Uterus (tissue), 4 donors: ENCODE measurements around the gene HBD. TPM values are rescaled to one million over a fixed set of nuclear protein-coding genes. Genes with fewer than 3 reads are reported as not detected.

Experiments used
- DNase-seq, 2 donors: peaks; one replicate each; pipeline ENCODE4 v3.0.0-alpha.2; 2019 to 2020
- H3K27ac ChIP-seq, 2 donors: fragments of 200-600 bp; sonication (generic); 1 replicate in 1 of 2; 2 replicates in 1 of 2; pipeline ENCODE4 v1.5.1; 2016 to 2018
- H3K27me3 ChIP-seq, 2 donors: fragments of 200-600 bp; sonication (generic); one replicate each; pipeline ENCODE4 v1.5.1; 2018 to 2019; ENCODE audit warnings: control low read depth in 1 of 2
- H3K36me3 ChIP-seq, 2 donors: fragments of 200-600 bp; sonication (generic); one replicate each; pipeline ENCODE4 v1.5.1; 2019; ENCODE audit warnings: control low read depth in 1 of 2
- H3K4me1 ChIP-seq, 2 donors: fragments of 200-600 bp; sonication (generic); one replicate each; pipeline ENCODE4 v1.5.1; 2018 to 2019; ENCODE audit warnings: control low read depth in 1 of 2
- H3K4me3 ChIP-seq, 2 donors: fragments of 200-600 bp; sonication (generic); 1 replicate in 1 of 2; 2 replicates in 1 of 2; pipeline ENCODE4 v1.5.1; 2018 to 2019; ENCODE audit warnings: mild to moderate bottlenecking in 1 of 2
- H3K9me3 ChIP-seq, 2 donors: fragments of 200-600 bp; sonication (generic); one replicate each; pipeline ENCODE4 v1.5.1; 2019; ENCODE audit warnings: control low read depth in 1 of 2
- CTCF ChIP-seq, 4 experiments: fragments of 200-600 bp in 2 of 4; fragments of 450-650 bp in 2 of 4; sonication (generic) in 2 of 4; IDR thresholded peaks; one replicate each; pipeline ENCODE4 v1.5.1; 2016 to 2019; ENCODE audit warnings: antibody characterized with exemption in 4 of 4, mild to moderate bottlenecking in 2 of 4, moderate library complexity in 1 of 4
- POLR2A ChIP-seq, 2 donors: fragments of 450-650 bp; IDR thresholded peaks; one replicate each; pipeline ENCODE4 v1.6.1; 2016; ENCODE audit warnings: antibody characterized with exemption in 2 of 2, mild to moderate bottlenecking in 1 of 2, moderate library complexity in 1 of 2
- intact Hi-C: fragments of 100-400 bp; cut with DNase I; formaldehyde crosslinking; loops from one replicate; pipeline ENCODE4 v1.15.1; 2023; ENCODE audit warnings: low total_unique reads
- total RNA-seq, 4 donors: library from RNA; depleted of rRNA in 3 of 4; stranded (reverse); fragments of >200 nt in 3 of 4; gene quantifications; one replicate each; pipeline versions ENCODE4 v1.1.0 to v1.2.4, GENCODE V29; 2014 to 2023
- donor health status: DM: yes; HTN: yes; CAD: no.

The HBD gene
- under 1 TPM in 1 of 4 donors, not detected in 3; 0.90 TPM for total RNA-seq

DNA sequence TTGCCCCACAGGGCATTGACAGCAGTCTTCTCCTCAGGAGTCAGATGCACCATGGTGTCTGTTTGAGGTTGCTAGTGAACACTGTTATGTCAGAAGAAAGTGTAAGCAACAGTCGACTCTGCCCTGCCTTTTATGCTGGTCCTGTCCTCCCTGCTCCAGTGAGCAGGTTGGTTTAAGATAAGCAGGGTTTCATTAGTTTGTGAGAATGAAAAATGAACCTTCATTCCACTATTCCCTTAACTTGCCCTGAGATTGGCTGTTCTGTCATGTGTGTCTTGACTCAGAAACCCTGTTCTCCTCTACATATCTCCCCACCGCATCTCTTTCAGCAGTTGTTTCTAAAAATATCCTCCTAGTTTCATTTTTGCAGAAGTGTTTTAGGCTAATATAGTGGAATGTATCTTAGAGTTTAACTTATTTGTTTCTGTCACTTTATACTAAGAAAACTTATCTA, at the start of gene HBD:
Gene HBD (minus strand): TSS at position 103 of the 454 bp plus-strand sequence. CDS start 50 bp downstream, at position 53.
- intact Hi-C loops, result no loop called here
- no peaks in the 10 kb centered on the region for H3K9me3 ChIP-seq
- H3K27ac ChIP-seq, result no peak within 1 kb of the TSS
- TF ChIP-seq CTCF (IDR thresholded peaks at IDR 0.05) (no peak), POLR2A (IDR thresholded peaks at IDR 0.05) (no peak)
- H3K36me3 ChIP-seq, result no peaks in the 10 kb centered on the region
- DNase-seq, result no peak
- no peaks in the 10 kb centered on the region for H3K27me3 ChIP-seq
- no peak within 1 kb of the TSS for H3K4me3 ChIP-seq
- no peaks in the 10 kb centered on the region for H3K4me1 ChIP-seq

DNA sequence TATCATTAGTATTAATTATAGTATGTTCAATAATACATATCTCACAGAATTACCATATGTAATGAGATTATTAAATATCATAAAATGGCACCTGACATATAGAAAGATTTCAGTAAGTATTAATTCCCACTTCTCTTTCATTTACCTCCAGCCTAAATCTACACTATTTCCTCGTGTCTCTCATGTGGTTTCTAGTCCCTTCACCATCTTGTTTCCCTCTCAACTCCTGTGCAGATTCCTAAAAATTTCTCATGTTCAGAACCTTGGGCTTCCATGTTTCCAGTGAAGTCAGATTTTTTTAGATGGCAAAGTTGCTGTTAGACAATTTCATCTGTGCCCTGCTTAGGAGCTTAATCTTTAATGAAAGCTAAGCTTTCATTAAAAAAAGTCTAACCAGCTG, 49.6 kb upstream of the HBD start:
- Histone ChIP-seq H3K27me3 (no peaks in the 10 kb centered on the region), H3K27ac (no peak overlapping the region), H3K4me1 (no peaks in the 10 kb centered on the region), H3K36me3 (no peaks in the 10 kb centered on the region), H3K4me3 (no peak overlapping the region), H3K9me3 (no peaks in the 10 kb centered on the region)
- intact Hi-C loops, result no loop called here
- no peak for DNase-seq
- no peak for TF ChIP-seq CTCF (IDR thresholded peaks at IDR 0.05)
- no peak for TF ChIP-seq POLR2A (IDR thresholded peaks at IDR 0.05)

- Histone ChIP-seq H3K4me1 (no peaks in the 10 kb centered on the region), H3K27me3 (no peaks in the 10 kb centered on the region), H3K36me3 (no peaks in the 10 kb centered on the region), H3K4me3 (no peak overlapping the region), H3K27ac (no peak overlapping the region), H3K9me3 (no peaks in the 10 kb centered on the region)
- intact Hi-C loops, result no loop called here
- TF ChIP-seq POLR2A (IDR thresholded peaks at IDR 0.05), result no peak
- TF ChIP-seq CTCF (IDR thresholded peaks at IDR 0.05), result no peak
- DNase-seq, result no peak
Observed at GRCh38 chr11:5283086-5283485, 48.8 kb upstream of the HBD start.

- TF ChIP-seq POLR2A (IDR thresholded peaks at IDR 0.05), result no peak
- no peak for TF ChIP-seq CTCF (IDR thresholded peaks at IDR 0.05)
- Histone ChIP-seq H3K9me3 (no peaks in the 10 kb centered on the region), H3K4me3 (no peak overlapping the region), H3K36me3 (no peaks in the 10 kb centered on the region), H3K27me3 (no peaks in the 10 kb centered on the region), H3K27ac (no peak overlapping the region), H3K4me1 (no peaks in the 10 kb centered on the region)
- DNase-seq, result no peak
- intact Hi-C loops, result no loop called here
Observed at GRCh38 chr11:5282628-5283027, 48.3 kb upstream of the HBD start.

DNA sequence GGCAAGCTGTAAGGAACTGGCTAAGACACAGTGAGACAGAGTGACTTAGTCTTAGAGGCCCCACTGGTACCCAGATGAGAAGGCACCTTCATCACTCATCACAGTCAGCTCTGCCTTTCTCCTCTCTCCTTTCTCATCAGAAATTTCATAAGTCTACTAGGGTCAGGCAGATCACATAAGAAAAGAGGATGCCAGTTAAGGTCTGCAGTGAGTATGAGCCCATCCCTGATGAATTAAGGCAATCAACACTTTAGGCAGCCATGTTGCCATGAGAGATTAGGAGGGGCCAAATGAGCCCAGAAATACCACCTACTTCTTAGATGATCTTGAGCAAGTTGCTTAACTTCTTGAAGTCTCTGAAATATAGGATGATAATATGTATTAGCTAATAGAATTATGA, 47.3 kb upstream of the HBD start:
- TF ChIP-seq CTCF (IDR thresholded peaks at IDR 0.05) (no peak), POLR2A (IDR thresholded peaks at IDR 0.05) (no peak)
- H3K27ac ChIP-seq, result no peak overlapping the region
- H3K4me1 ChIP-seq, result no peaks in the 10 kb centered on the region
- no peak for DNase-seq
- H3K36me3 ChIP-seq, result no peaks in the 10 kb centered on the region
- H3K4me3 ChIP-seq, result no peak overlapping the region
- no peaks in the 10 kb centered on the region for H3K9me3 ChIP-seq
- intact Hi-C loops, result no loop called here
- no peaks in the 10 kb centered on the region for H3K27me3 ChIP-seq
